Thoracic aorta (tissue), 2 donors: ENCODE data around the gene IL20RA. TPM values are rescaled to one million over a fixed set of nuclear protein-coding genes. Genes with fewer than 3 reads are reported as not detected.
"Not testable (repeated sequence)": the region's sequence is repeated elsewhere in the genome, so short reads cannot be mapped to it uniquely, and the experiment has no call there.

Experiments
- ATAC-seq: fragments of 150-250 bp; one replicate; pipeline ENCODE4 v1.8.0; 2017; ENCODE audit warnings: low read depth; ENCODE audit not compliant: insufficient number of reproducible peaks, low FRiP score
- DNase-seq: peaks from one replicate; pipeline ENCODE4 v3.0.0-alpha.2; 2020; ENCODE audit warnings: low spot score
- H3K27ac ChIP-seq, 2 donors: fragments of 200-600 bp; sonication (generic); 1 replicate in 1 of 2; 2 replicates in 1 of 2; pipeline ENCODE4 v1.5.1; 2016; ENCODE audit warnings: mild to moderate bottlenecking in 2 of 2, moderate library complexity in 2 of 2
- H3K27me3 ChIP-seq: fragments of 200-600 bp; sonication (generic); replicated peaks from 2 replicates; pipeline ENCODE4 v1.6.0; 2016; ENCODE audit warnings: mild to moderate bottlenecking; ENCODE audit not compliant: insufficient read depth
- H3K36me3 ChIP-seq: fragments of 200-600 bp; sonication (generic); one replicate; pipeline ENCODE4 v1.5.1; 2016
- H3K4me1 ChIP-seq, 2 donors: fragments of 200-600 bp; sonication (generic); 1 replicate in 1 of 2; 2 replicates in 1 of 2; pipeline versions ENCODE4 v1.5.1 to v1.6.0; 2016; ENCODE audit warnings: low read depth in 2 of 2, mild to moderate bottlenecking in 1 of 2; ENCODE audit not compliant: control insufficient read depth in 1 of 2
- H3K4me3 ChIP-seq: fragments of 200-600 bp; sonication (generic); 2 replicates; pipeline ENCODE4 v1.5.1; 2016; ENCODE audit warnings: mild to moderate bottlenecking
- H3K9me3 ChIP-seq: fragments of 200-600 bp; sonication (generic); 2 replicates; pipeline ENCODE4 v1.5.1; 2016
- CTCF ChIP-seq: fragments of 200-600 bp; sonication (generic); IDR thresholded peaks from one replicate; pipeline ENCODE4 v1.5.1; 2019; ENCODE audit warnings: antibody characterized with exemption
- total RNA-seq, 2 donors: library from RNA; depleted of rRNA; stranded (reverse); fragments of >200 nt; gene quantifications; one replicate each; pipeline versions ENCODE4 v1.1.0 to v1.2.3, GENCODE V29; 2016

IL20RA gene
- total RNA-seq, 2 donors from 2014 or later = 0.54 to 1.2 TPM

GRCh38 chr6:136975089-136975715, 69.6 kb downstream of the IL20RA start:
- Histone ChIP-seq H3K36me3 (no peaks in the 10 kb centered on the region), H3K4me3 (no peak overlapping the region), H3K27me3 (no peaks in the 10 kb centered on the region), H3K9me3 (no peaks in the 10 kb centered on the region), H3K4me1 (no peaks in the 10 kb centered on the region), H3K27ac (no peak overlapping the region)
- TF ChIP-seq CTCF = no peak
- DNase-seq (no peak), ATAC-seq (no peak)

DNA sequence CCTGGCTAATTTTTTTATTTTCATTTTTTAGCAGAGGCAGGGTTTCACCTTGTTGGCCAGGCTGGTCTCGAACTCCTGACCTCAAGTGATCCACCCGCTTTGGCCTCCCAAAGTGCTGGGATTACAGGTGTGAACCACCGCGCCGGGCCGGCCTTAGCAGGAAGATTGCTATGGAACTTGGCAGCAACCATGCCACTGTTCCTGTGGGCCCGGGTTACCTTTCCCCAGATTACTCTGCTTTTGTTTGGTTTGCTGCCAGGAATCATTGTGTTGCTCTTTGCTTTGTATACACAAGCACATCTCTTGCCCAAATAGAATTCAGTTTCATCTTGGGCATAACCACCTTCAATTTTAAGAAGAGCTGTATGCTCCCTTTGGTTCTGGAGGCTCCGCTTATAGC, 71.0 kb downstream of the IL20RA start:
- not testable (repeated sequence) for H3K27ac ChIP-seq, H3K9me3 ChIP-seq, DNase-seq, H3K4me1 ChIP-seq, H3K36me3 ChIP-seq, ATAC-seq, H3K4me3 ChIP-seq, H3K27me3 ChIP-seq

DNA sequence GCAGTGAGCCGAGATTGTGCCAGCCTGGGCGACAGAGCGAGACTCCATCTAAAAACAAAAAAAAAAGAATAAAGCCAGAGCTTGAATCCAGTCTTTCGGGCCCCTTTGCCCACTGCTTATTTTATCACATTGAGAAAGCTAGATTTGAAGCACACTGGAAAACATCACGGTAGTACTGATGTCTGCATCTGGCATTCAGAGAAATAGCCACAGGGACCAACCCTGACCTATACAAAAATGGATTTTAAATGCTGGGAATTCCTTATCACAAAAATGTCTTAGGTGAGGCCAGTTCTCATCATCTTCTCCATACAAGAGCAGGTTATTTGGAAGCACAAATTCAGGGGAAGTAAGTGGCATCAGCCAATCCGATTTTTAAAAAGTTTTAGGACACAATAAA, 73.2 kb downstream of the IL20RA start:
- no peak overlapping the region for H3K27ac ChIP-seq
- ATAC-seq (no peak), DNase-seq (no peak)
- no peaks in the 10 kb centered on the region for H3K9me3 ChIP-seq
- TF ChIP-seq CTCF = no peak
- H3K27me3 ChIP-seq = no peaks in the 10 kb centered on the region
- no peak overlapping the region for H3K4me3 ChIP-seq
- H3K4me1 ChIP-seq = no peaks in the 10 kb centered on the region
- no peaks in the 10 kb centered on the region for H3K36me3 ChIP-seq

DNA sequence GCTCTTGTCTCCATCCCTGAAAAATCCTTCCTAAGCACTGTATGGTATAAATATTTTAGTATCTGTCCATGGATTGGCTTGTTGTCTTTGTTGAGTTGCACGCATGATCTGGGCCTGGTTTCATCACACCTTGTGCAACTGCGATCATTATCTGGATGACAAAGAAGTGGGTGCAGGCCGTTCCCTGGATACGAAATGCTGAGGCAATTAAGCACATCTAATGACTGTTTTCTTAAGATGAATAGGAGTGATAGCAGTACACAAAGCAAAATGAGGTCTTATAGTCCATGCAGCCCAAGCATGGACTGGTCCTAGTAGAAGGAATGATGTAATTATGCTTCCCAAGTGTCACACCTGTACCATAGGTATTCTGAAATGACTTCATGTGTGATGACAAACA, 74.8 kb downstream of the IL20RA start:
- no peak for DNase-seq
- Histone ChIP-seq H3K27ac (no peak overlapping the region), H3K4me1 (no peaks in the 10 kb centered on the region)

DNA sequence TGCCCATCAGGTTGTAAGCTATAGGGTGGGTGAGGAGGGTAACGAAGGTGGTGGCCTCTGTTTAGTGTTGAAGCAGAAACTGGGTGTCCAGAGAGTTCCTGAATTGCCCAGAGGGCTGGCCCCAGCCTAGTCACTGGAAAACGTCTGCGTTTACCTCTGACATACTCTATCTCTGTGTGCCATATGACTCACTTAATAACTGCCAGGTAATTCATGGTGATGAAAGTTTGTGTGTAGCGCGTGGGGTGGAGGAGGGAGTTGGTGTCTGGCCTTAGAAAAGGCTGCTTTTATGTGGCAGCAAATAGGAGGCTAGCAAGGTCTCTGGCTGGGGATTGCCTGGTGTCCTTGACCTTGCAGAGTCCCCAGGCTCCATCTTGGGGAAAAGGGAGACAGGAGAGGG, 75.3 kb downstream of the IL20RA start:
- no peaks in the 10 kb centered on the region for H3K36me3 ChIP-seq
- TF ChIP-seq CTCF = no peak
- no peak for ATAC-seq
- H3K27me3 ChIP-seq = no peaks in the 10 kb centered on the region
- H3K4me1 ChIP-seq = no peaks in the 10 kb centered on the region
- no peak overlapping the region for H3K4me3 ChIP-seq
- no peak for DNase-seq
- no peaks in the 10 kb centered on the region for H3K9me3 ChIP-seq
- no peak overlapping the region for H3K27ac ChIP-seq

More for the DNA sequence above, 74.8 kb downstream of the IL20RA start:
- ATAC-seq = no peak
- Histone ChIP-seq H3K4me3 (no peak overlapping the region), H3K27me3 (no peaks in the 10 kb centered on the region), H3K9me3 (no peaks in the 10 kb centered on the region), H3K36me3 (no peaks in the 10 kb centered on the region)
- TF ChIP-seq CTCF = no peak

GRCh38 chr6:136968837-136969236, 75.9 kb downstream of the IL20RA start:
- Histone ChIP-seq H3K27me3 (no peaks in the 10 kb centered on the region), H3K36me3 (no peaks in the 10 kb centered on the region), H3K27ac (no peak overlapping the region), H3K9me3 (no peaks in the 10 kb centered on the region), H3K4me1 (no peaks in the 10 kb centered on the region), H3K4me3 (no peak overlapping the region)
- DNase-seq (no peak), ATAC-seq (no peak)
- no peak for TF ChIP-seq CTCF
